Astrocyte of the spinal cord (primary cell): Measurements from ENCODE around the gene MLANA.
"Not testable (repeated sequence)": the region's sequence is repeated elsewhere in the genome, so short reads cannot be mapped to it uniquely, and the experiment has no call there.

Experiments used
- DNase-seq: peaks from one replicate; pipeline ENCODE4 v3.0.0; 2011; ENCODE audit warnings: low read depth, low spot score
- H3K4me3 ChIP-seq: 2 replicates; pipeline ENCODE4 v1.5.1; 2011; ENCODE audit warnings: low read depth, mild to moderate bottlenecking, low read length, moderate library complexity
- in situ Hi-C: cut with HindIII; loops from 2 replicates; pipeline ENCODE4 v1.10.0; 2017; ENCODE audit warnings: low sequenced_read_pairs
- TF ChIP-seq, protein P1 (sequence below): IDR thresholded peaks from 2 replicates; pipeline ENCODE4 v1.5.1; 2012; ENCODE audit warnings: low read depth, mild to moderate bottlenecking, low read length, inconsistent platforms

The MLANA gene

DNA sequence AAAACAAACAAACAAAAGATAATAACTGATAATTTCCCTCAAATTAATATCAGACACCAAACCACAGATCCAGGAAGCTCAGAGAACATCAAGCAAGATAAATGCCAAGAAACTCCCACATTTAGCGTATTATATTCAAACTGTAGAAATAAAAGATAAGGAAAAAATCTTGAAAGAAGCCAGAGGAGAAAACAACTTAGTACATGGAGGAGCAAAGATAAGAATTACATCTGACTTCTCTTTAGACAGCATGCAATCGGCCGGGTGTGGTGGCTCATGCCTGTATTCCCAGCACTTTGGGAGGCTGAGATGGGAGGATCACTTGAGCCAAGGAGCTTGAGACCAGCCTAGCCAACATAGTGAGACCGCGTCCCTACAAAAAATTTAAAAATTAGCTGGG lies 17.2 kb upstream of the MLANA start:
- DNase-seq: no peak
- in situ Hi-C loops: no loop called here
- no peak overlapping the region for H3K4me3 ChIP-seq
- TF ChIP-seq, protein P1, sequence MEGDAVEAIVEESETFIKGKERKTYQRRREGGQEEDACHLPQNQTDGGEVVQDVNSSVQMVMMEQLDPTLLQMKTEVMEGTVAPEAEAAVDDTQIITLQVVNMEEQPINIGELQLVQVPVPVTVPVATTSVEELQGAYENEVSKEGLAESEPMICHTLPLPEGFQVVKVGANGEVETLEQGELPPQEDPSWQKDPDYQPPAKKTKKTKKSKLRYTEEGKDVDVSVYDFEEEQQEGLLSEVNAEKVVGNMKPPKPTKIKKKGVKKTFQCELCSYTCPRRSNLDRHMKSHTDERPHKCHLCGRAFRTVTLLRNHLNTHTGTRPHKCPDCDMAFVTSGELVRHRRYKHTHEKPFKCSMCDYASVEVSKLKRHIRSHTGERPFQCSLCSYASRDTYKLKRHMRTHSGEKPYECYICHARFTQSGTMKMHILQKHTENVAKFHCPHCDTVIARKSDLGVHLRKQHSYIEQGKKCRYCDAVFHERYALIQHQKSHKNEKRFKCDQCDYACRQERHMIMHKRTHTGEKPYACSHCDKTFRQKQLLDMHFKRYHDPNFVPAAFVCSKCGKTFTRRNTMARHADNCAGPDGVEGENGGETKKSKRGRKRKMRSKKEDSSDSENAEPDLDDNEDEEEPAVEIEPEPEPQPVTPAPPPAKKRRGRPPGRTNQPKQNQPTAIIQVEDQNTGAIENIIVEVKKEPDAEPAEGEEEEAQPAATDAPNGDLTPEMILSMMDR: no peak

DNA sequence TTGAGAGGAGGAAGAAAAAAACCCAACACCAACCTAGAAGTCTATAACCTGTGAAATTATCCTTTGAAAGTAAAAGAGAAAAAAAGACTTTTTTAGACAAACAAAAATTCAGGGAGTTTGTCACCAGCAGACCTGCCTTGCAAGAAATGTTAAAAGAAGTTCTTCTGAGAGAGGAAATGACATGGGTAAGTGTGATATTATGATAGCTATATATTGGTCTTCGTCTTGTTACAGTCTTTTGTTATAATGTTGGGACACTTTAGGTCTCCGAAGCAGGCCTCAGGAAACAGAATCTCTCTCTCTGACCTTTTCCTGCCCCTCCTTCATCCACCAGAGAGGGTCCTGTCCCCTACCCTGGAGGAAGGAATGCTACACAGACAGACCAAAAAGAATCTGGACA lies 16.6 kb upstream of the MLANA start:
- DNase-seq: no peak
- TF ChIP-seq, protein P1: no peak
- in situ Hi-C loops: no loop called here
- H3K4me3 ChIP-seq: no peak overlapping the region

DNA sequence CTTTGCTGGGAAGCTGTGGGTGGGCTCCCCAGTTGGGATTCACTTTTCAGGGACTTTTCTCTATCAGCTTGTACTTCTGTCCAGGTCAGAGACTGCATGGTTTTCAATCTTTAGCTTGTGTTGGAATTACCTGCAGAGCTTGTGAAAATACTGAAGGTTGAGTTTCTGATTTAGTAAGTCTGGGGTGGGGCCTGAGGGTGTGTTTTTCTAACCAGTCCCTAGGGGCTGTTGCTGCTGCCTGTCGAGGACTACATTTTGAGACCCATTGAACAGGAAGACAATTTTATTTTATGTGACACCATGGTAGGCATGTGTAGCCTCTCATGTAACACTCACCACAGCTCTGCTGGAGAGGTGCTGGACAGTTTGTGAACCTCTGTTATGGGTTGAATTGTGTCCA lies 14.7 kb upstream of the MLANA start:
- TF ChIP-seq, protein P1: no peak
- no peak for DNase-seq
- in situ Hi-C loops: no loop called here
- no peak overlapping the region for H3K4me3 ChIP-seq

DNA sequence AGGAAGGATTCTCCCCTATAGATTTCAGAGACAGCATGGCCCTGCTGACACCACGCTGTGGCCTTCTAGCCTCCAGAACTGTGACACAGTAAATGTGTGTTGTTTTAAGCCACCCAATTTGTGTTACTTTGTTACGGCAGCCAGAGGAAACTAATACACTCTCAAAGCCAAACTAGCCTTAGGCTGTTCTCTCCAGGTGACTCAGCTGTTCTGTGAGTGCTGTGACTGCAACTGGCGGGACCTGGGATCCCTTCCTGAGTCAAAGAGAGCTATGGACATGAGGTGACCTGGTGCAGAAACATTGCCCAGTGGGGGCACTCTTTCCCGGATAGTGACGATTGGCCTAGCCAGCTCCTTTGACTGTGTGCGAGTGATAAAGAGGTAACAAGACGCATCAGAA lies 14.0 kb upstream of the MLANA start:
- no peak for DNase-seq
- TF ChIP-seq, protein P1: no peak
- H3K4me3 ChIP-seq: no peak overlapping the region
- in situ Hi-C loops: no loop called here

DNA sequence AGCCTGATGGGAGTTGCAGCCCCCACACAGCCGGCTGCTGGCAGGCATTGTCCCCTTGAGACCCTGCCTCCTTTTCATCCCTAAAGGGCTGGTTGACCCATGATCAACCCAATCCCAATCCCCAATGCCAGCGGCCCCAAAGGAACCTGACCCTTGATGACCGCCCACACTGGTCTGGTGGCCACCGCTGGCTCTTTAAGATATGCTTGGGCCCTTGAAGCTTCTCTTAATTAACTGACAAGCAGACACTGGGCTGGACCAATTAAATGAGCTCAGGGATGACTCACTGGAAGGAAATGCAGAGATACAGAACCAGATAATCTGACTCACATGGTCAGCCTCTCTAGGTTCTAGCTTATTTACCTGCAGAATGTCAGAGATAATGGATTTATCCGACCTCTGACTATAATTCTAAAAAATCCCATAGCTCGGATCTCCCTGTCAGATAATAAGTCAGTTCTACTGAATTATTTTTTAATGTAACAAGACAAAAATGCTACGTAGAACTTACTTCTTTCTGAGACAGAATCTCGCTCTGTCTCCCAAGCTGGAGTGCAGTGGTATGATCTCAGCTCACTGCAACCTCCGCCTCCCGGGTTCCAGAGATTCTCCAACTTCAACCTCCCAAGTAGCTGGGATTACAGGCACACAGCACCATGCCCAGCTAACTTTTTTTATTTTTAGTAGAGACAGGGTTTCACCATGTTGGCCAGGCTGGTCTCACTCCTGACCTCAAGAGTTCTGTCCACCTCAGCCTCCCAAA lies 11.1 kb upstream of the MLANA start:
- TF ChIP-seq, protein P1: no peak
- H3K4me3 ChIP-seq: no peak overlapping the region
- in situ Hi-C loops: no loop called here
- DNase-seq: peak; percentile 36

DNA sequence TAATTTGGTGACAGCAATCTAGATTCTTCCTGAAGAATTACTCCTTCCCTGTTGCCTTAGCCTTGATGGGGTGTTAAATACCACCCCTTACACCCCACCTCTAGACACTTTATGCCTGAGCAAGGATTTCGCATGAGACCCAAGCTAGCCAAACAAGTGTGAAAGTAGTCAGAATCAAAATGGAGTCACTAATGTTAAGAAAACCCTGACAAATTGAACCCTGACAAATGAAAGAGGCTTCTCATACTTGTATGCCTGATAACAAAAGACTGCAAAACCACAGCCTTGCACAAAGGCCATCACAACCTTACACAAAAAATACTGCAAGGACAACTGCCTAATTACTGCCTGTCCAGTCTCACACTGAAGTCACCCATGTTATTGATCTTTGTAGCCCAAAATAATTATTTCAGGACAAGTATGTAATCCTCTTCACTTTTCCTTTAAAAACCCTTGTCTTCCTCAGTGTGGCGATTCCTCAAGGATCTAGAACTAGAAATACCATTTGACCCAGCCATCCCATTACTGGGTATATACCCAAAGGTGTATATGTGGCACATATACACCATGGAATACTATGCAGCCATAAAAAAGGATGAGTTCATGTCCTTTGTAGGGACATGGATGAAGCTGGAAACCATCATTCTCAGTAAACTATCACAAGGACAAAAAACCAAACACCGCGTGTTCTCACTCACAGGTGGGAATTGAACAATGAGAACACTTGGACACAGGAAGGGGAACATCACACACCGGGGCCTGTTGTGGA lies 8.3 kb upstream of the MLANA start:
- H3K4me3 ChIP-seq, DNase-seq, in situ Hi-C loops: not testable (repeated sequence)

GRCh38 chr9:5884191-5884590 lies 6.5 kb upstream of the MLANA start:
- DNase-seq: no peak
- TF ChIP-seq, protein P1: no peak
- no peak overlapping the region for H3K4me3 ChIP-seq
- in situ Hi-C loops: no loop called here
